OCI-LY3 (cell line): ENCODE data around the gene TRIM14.

Source experiments
- CTCF ChIP-seq: fragments of 200-600, 300-600 bp; sonication (generic); IDR thresholded peaks from 2 replicates; pipeline ENCODE4 v1.5.1; 2014; ENCODE audit warnings: antibody characterized with exemption, low read length, low read depth
- EZH2phosphoT487 ChIP-seq: fragments of 200-600 bp; shearing (Covaris generic); IDR thresholded peaks from 2 replicates; pipeline ENCODE4 v1.6.1; 2018; ENCODE audit warnings: antibody characterized with exemption, mixed run types, low read depth

- TF ChIP-seq CTCF (no peak), EZH2phosphoT487 (no peak)
Measured at GRCh38 chr9:98086461-98086860, 32.6 kb downstream of the TRIM14 start.
